ENCODE measurements around the gene RAD18.

Gene RAD18

GRCh38 chr3:8864402-8865350, 98.6 kb downstream of the RAD18 start:
- DNase-seq (ENCODE audit: low read depth in 2 of 2): no peak

DNA sequence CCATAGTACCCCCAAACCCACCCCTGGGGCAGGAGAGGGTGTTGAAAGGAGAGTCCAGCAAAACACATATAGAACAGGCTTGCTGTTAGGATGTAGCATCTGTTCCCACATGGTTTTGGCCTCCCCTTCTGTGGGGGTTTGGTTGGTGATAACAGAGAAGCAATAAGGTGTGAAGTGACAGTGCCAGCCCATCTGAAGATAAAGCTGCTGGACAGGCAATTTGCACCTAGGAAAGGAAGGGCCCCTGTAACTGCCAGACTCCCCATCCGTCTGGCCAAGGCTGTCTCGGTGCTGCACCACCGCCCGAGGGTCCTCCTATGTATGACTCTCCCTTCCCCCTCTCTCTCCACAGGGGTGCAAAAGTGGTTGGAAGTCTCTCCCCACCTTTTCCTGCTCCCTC, 99.4 kb downstream of the RAD18 start:
- DNase-seq (ENCODE audit: low read depth in 2 of 2): no peak

DNA sequence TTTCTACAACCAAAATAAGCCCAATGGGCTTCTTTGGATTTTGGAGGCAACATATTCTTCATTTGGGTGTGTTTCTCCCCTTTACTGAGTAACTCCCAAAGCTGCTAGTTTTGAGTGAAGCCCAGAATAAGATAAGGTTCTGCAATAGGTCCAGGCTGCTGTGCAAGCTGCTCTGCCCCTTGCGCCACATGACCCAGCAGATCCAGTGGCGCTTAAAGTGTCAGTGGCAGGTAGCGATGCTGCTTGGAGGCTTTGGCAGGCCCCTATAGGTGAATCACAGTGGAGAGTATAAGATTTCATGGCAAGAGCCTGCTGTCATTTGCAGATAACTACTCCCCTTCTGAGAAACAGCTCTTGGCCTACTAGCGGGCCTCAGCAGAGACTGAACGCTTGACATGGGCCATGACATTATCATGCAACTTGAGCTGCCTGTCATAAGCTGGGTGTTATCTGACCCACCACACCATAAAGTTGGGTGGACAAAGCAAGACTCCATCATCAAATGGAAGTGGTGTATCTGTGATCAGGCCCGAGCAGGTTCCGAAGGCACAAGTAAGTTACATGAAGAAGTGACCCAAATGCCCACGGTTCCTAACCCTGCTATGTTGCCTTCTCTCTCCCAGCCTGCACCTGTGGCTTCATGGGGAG, 105.4 kb downstream of the RAD18 start:
- no peak for DNase-seq (ENCODE audit: low read depth in 2 of 2)

GRCh38 chr3:8856721-8857120, 106.6 kb downstream of the RAD18 start:
- DNase-seq (ENCODE audit: low read depth in 2 of 2): no peak

GRCh38 chr3:8856071-8856470, 107.2 kb downstream of the RAD18 start:
- no peak for DNase-seq (ENCODE audit: low read depth in 2 of 2)

- DNase-seq (ENCODE audit: low read depth in 2 of 2): no peak
Measured at GRCh38 chr3:8854656-8855055, 108.6 kb downstream of the RAD18 start.

DNA sequence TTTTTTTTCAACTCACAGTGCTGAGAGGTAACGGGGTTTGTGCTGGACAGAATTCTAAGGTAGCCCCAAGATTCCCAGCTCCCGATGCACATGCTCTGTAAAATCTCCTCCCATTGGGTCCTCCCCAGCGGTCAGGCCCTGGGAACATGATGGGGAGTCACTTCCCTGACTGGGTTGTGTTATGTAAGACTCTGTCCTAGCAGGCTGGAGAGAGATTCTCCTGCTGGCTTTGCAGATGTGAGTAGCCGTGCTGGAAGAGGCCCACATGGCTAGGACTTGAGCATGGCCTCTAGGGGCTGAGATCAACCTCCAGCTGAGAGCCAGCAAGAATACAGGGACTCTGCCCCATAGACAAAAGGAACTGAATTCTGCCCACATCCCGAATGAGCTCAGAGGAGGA, 110.2 kb downstream of the RAD18 start:
- DNase-seq (ENCODE audit: low read depth in 2 of 2): no peak

DNA sequence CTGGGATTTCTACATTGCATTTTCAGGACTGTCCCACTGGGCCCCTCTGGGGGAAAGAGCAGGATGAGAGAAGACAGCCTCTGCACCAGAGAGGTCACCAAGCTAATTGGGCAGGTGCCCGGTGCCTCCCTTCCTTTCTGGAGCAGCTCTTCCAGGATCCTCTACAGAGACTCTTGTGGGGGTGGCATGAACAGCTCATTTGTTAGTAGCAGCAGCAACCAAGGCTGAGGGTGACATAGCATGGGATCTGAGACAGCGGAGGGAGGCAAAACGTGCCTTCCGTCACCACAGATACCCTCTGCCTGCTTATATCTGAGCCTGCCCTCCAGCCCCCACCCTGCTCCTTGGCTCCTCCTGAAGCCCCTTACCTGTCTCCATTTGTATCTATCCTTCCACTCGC, 110.8 kb downstream of the RAD18 start:
- no peak for DNase-seq (ENCODE audit: low read depth in 2 of 2)

DNA sequence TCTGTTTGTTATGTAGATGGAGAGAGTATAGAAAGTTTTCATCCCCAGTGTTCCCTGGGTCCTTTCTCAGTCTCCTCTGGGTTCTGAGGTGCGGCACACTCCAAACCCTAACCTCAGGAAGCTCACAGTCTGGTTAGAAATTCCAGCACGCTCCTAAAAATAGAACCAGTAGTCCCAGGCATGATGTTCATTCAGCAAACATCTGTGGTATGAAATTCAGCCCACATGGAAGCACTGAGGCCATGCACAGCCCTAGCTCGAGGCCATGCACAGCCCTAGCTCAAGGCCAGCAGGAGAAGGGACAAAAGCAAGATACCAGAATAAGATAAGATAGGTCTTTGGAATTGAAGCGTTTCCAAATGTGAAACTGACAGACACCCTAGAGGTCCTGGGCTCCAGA, 111.6 kb downstream of the RAD18 start:
- no peak for DNase-seq (ENCODE audit: low read depth in 2 of 2)

DNA sequence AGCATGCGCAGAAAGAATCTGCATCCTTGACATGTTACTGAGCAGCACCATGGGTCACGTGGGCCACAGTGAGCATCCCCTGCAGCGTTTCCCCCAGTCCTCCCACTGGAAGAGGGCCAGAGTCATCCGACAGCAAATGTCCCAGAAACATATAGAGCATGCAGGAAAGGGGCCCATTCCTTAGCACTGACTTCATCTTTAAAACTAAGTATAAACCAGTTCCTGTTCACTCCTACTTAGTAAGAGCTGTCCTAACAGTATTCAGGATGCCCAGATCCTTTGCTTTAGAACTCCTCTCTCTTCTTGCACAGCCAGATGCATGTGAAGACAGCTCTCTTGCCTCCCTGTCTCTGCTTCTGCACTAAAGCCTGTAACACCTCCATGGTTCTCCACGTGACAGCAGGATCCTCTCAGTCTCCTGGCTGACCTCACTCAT, 114.6 kb downstream of the RAD18 start:
- no peak for DNase-seq (ENCODE audit: low read depth in 2 of 2)

DNA sequence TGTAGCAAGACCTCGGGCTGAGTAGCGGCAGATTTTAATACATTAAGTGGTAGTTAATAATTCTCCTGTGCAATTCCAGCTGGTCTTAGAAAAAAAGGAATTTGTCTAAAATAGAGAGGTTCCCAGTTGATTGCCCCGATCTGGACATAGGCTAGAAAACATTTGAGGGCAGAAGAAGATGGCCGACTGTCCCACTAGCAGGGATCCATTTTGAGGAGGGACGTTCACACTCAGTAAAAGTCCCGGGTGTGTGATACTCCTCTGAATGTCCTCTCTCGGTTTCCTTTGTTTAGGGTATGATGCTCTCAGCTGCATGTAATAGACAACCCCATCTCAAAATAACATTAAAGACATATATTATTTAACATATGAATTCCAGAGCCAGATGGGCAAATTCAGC, 116.0 kb downstream of the RAD18 start:
- DNase-seq (ENCODE audit: low read depth in 2 of 2): no peak

- no peak for DNase-seq (ENCODE audit: low read depth in 2 of 2)
Measured at GRCh38 chr3:8846176-8846575, 117.1 kb downstream of the RAD18 start.

DNA sequence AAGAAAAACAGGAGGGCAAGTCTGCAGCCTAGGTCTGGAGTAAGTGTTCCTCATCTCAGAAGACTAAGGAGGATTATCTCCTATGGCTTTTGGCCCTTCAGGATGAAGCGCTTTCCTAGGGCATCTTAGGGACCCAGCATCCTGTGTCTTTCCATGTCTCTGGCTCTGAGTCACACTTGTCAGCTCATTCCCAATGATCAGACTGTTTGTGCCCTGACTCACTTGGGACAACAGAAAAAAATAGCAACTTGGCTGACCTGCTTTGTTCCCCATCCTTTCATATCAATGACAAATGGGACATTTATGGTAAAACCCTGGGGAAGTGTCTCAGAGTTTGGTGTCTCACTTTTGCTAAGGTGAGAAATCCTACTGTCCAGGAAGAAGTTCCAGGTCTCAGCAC, 117.6 kb downstream of the RAD18 start:
- DNase-seq (ENCODE audit: low read depth in 2 of 2): no peak

DNA sequence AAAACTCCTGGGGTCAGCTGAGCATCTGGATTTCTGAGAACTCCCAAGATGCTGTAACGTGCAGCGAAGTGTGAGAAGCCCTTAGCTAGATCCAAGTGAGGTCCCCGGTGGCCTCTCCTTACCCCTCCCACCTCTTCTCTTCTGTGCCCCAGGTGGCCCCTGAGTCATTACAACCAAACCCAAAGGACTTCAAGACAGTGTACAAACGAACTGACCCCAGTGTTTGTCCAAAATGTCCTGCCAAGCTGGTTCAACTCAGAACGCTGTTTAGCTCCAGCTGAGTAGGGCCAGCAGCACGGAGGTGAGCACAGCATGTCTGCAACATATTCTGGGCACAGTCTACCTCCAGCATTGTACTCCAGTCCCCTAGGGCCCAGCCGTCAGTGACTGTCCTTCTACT, 119.9 kb downstream of the RAD18 start:
- DNase-seq (ENCODE audit: low read depth in 2 of 2): no peak

- no peak for DNase-seq (ENCODE audit: low read depth in 2 of 2)
Measured at GRCh38 chr3:8842293-8842692, 121.0 kb downstream of the RAD18 start.

DNA sequence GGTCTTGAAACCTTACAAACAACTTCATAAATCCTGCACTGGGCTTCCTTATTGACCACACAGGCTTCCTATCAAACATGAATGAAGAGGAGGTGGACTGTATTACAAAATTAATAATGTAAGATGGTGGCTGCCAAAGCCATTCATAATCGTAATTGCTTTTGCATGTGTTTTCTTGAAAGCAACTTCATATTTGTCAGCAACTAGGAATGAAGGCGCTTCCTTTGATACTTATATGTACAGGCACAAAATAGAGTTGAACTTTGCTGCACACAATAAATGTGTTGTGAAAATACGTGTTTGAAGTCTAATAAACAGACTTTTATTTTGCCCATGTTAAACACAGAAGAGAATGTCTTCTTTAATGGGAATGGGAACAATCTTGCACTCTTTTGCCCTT, 121.8 kb downstream of the RAD18 start:
- DNase-seq (ENCODE audit: low read depth in 2 of 2): no peak

DNA sequence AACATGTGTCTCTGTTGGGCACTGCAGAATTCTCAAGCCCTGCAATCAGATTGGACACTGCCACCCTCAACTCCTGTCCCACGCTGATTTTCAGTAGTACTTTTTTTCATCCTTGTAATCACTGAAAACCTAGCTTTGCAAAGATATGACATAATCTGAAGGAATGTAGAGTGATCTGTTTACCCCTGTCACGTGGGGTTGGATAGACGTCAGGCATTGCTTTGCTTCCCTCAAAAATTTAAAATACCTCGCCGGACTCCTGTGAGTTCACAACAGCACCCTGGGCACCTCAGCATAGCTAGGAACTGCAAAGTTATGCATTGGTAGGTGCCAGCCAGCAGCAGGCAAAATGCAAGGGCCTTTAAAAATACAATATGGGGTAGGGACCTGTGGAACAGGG, 122.7 kb downstream of the RAD18 start:
- DNase-seq (ENCODE audit: low read depth in 2 of 2): no peak

DNA sequence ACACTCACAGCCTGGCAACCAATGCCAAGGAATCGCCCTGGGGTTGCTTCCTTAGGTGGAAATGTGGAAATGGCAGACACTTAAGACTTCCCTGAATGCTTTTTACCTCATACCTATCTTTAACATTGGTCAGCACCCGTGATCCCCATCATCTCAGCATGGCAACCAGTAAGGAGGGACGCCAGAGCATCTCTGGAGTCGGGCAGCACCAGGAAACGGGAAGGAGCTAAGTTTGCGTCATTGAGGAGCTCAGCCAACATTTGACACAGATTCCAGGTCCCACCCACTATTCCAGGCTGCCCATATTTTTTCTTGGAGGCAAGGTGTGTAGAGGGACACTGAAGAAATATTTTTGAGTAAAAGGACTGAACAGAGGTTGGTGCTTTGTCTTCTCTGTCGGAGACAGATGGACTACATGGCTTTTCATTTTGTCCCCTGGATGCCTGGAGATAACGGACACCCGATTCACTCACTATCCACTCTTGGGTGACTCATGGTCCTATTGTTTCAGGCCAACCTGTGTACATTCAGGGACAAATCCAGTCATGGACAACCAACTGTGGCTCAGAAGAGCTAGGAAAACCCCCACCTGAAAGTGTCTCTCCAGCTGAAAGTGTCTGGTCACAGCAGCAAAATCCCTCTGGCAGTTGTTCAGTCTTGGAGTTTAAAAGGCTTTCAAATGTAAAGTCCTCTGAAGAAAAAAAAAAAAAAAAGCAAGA, 123.5 kb downstream of the RAD18 start:
- no peak for DNase-seq (ENCODE audit: low read depth in 2 of 2)

DNA sequence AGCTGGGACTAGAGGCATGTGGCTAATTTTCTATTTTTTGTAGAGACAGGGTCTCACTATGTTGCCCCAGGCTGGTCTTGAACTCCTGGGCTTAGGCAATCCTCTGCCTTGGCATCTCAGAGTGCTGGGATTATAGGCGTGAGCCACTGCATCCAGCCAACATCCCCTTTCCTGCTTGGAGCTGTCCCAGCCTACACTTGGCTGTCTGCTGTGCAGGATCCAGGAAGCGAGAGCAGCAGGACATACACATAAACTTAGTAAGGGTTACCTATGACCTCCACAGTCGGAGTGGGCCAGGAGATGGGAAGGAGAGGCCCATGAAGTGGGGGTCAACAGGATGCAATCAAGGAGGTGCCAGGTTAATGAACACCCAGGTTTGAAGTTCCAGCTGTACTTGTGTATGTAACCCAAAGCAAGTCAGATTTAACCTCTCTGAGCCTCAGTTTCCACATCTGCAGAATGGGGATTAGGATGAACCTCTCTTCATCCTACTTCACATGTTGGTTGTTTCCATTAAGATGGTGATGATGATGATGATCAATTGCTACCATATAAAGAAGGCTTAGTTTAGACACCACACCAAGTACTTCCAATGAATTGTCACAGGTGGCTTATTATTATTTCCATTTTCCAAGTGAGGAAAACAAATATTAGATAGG, 124.4 kb downstream of the RAD18 start:
- DNase-seq (ENCODE audit: low read depth in 2 of 2): no peak

DNA sequence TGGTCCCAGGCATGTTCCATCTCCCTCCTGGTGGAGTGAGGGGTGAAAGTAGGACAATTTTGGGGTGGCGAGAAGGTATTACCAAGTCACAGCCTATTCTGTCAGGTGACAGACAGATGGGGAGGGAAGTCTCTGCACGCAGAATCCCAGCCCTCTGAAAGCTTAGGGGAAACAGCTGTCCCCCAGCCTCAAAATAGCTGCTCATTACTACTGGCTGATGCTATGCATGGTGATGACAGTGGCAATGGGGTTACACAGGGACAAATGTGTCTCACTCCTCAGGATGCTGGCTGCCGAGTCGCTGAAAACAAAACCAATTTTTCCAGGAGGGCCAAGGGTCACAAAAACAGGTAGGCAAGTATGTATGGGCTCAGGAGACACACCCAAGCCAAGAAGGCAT, 125.0 kb downstream of the RAD18 start:
- no peak for DNase-seq (ENCODE audit: low read depth in 2 of 2)

DNA sequence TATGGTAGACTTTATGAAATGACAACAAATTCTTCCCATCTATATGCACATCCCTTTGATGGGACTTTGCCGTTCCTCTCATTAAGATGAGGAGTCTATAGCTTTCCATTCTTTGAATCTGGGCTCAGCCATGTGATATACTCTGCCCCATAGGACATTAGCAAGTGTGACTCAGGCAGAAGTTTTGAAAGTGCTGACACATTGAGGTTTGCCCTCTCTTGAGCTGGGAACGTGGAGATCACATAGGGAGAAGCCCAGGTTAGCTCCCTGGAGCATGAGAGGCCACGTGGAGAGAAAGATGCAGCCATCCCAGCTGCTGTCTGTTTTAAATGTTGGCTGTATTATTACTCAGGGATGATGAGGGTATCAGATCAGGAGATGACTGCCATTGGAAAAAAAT, 126.1 kb downstream of the RAD18 start:
- DNase-seq (ENCODE audit: low read depth in 2 of 2): no peak

GRCh38 chr3:8836096-8836495, 127.2 kb downstream of the RAD18 start:
- no peak for DNase-seq (ENCODE audit: low read depth in 2 of 2)
